Measurements from ENCODE around the gene KAZN.

GRCh38 chr1:15029786-15030185 is 431.3 kb downstream of the KAZN start:
- TF ChIP-seq CTCF (IDR thresholded peaks at IDR 0.05) (no peak), POLR2A (IDR thresholded peaks at IDR 0.05) (no peak)
